ENCODE data around the gene ARHGAP10.

GRCh38 chr4:147969573-147970385, 237.9 kb downstream of the ARHGAP10 start:
- no peak for TF ChIP-seq CTCF (IDR thresholded peaks at IDR 0.05)
- TF ChIP-seq POLR2A (IDR thresholded peaks at IDR 0.05) = no peak

Data from esophagus squamous epithelium (tissue), 4 donors.